Body of pancreas (tissue), 4 donors: ENCODE measurements around the gene ZPR1.

Source experiments
- POLR2A ChIP-seq, 3 donors: fragments of 450-650 bp; IDR thresholded peaks; one replicate each; pipeline ENCODE4 v1.6.1; 2016; ENCODE audit warnings: antibody characterized with exemption in 3 of 3, mild to moderate bottlenecking in 2 of 3
- TF ChIP-seq, protein P1 (sequence below), 7 experiments: fragments of 450-650 bp in 4 of 7; fragments of 200-600 bp in 3 of 7; sonication (generic) in 3 of 7; IDR thresholded peaks; one replicate each; pipeline ENCODE4 v1.5.1; 2016 to 2019; ENCODE audit warnings: antibody characterized with exemption in 7 of 7

DNA sequence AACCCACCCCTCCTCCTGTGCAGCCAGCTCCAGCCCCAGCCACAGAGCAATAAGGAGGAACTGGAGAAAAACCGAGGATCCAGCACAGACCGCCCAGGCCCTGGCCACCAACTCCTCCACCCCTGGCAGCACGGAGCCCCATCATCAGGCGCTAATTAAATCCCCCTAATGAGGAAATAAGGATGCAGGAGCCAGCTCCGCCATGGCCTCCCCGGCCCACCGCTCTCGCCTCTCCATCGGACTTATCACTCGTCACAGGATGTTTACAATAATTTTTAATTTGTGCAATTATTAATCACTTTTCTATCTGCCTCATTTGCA, 57.6 kb downstream of the ZPR1 start:
- TF ChIP-seq, protein P1, sequence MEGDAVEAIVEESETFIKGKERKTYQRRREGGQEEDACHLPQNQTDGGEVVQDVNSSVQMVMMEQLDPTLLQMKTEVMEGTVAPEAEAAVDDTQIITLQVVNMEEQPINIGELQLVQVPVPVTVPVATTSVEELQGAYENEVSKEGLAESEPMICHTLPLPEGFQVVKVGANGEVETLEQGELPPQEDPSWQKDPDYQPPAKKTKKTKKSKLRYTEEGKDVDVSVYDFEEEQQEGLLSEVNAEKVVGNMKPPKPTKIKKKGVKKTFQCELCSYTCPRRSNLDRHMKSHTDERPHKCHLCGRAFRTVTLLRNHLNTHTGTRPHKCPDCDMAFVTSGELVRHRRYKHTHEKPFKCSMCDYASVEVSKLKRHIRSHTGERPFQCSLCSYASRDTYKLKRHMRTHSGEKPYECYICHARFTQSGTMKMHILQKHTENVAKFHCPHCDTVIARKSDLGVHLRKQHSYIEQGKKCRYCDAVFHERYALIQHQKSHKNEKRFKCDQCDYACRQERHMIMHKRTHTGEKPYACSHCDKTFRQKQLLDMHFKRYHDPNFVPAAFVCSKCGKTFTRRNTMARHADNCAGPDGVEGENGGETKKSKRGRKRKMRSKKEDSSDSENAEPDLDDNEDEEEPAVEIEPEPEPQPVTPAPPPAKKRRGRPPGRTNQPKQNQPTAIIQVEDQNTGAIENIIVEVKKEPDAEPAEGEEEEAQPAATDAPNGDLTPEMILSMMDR (IDR thresholded peaks at IDR 0.05), result no peak
- no peak for TF ChIP-seq POLR2A (IDR thresholded peaks at IDR 0.05)
